HL-60 (cell line): ENCODE measurements around the gene SALL1.

ENCODE experiments used
- DNase-seq, 2 experiments: peaks; one replicate each; pipeline ENCODE4 v3.0.0-alpha.2; 2010 to 2020; ENCODE audit warnings: low read depth in 1 of 2, low spot score in 1 of 2
- H3K27ac ChIP-seq: fragments of 250-450 bp; sonication (Bioruptor Pico); replicated peaks from 2 replicates; pipeline ENCODE4 v1.5.1; 2020; ENCODE audit warnings: mild to moderate bottlenecking, moderate library complexity
- H3K27me3 ChIP-seq: fragments of 250-450 bp; sonication (Bioruptor Pico); 2 replicates; pipeline ENCODE4 v1.5.1; 2021; ENCODE audit warnings: mild to moderate bottlenecking, moderate library complexity; ENCODE audit not compliant: insufficient read depth, poor library complexity, severe bottlenecking
- H3K4me3 ChIP-seq: replicated peaks from 2 replicates; pipeline ENCODE4 v1.5.1; 2011; ENCODE audit warnings: mild to moderate bottlenecking, control low read depth, low read length; ENCODE audit not compliant: insufficient read depth
- GABPA ChIP-seq: IDR thresholded peaks from 2 replicates; pipeline ENCODE4 v1.6.1; 2012; ENCODE audit warnings: low read depth
- POLR2AphosphoS5 ChIP-seq: IDR thresholded peaks from 2 replicates; pipeline ENCODE4 v1.6.1; 2012; ENCODE audit warnings: low read depth
- REST ChIP-seq: IDR thresholded peaks from 2 replicates; pipeline ENCODE4 v1.6.1; 2012; ENCODE audit warnings: low read depth; ENCODE audit not compliant: insufficient replicate concordance
- SPI1 ChIP-seq: IDR thresholded peaks from 2 replicates; pipeline ENCODE4 v1.6.1; 2012; ENCODE audit warnings: low read depth, mild to moderate bottlenecking, borderline replicate concordance
- long read RNA-seq: library from polyadenylated mRNA; unstranded; transcript quantifications from one replicate; pipeline ENCODE4 v2.0.0, GENCODE V29; 2020
- TF ChIP-seq, protein P1 (sequence below): IDR thresholded peaks from one replicate; pipeline ENCODE4 v1.5.1; 2011; ENCODE audit warnings: low read length, control low read depth, inconsistent platforms; ENCODE audit not compliant: insufficient read depth

SALL1 gene
- long read RNA-seq = 0 reads

GRCh38 chr16:51150888-51151320 lies at the start of gene SALL1:
Gene SALL1 (minus strand): TSS chr16:51151270. CDS start chr16:51151241, 29 bp downstream.
- no peak within 1 kb of the TSS for H3K4me3 ChIP-seq
- H3K27ac ChIP-seq = no peak within 1 kb of the TSS
- H3K27me3 ChIP-seq = peaks cover 59% of the 10 kb centered on the region
- no peak for DNase-seq
- TF ChIP-seq GABPA (no peak), REST (no peak), SPI1 (no peak), POLR2AphosphoS5 (no peak)
- TF ChIP-seq, protein P1, sequence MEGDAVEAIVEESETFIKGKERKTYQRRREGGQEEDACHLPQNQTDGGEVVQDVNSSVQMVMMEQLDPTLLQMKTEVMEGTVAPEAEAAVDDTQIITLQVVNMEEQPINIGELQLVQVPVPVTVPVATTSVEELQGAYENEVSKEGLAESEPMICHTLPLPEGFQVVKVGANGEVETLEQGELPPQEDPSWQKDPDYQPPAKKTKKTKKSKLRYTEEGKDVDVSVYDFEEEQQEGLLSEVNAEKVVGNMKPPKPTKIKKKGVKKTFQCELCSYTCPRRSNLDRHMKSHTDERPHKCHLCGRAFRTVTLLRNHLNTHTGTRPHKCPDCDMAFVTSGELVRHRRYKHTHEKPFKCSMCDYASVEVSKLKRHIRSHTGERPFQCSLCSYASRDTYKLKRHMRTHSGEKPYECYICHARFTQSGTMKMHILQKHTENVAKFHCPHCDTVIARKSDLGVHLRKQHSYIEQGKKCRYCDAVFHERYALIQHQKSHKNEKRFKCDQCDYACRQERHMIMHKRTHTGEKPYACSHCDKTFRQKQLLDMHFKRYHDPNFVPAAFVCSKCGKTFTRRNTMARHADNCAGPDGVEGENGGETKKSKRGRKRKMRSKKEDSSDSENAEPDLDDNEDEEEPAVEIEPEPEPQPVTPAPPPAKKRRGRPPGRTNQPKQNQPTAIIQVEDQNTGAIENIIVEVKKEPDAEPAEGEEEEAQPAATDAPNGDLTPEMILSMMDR = no peak

GRCh38 chr16:51200793-51201192 lies 49.7 kb upstream of the SALL1 start:
- TF ChIP-seq REST (no peak), POLR2AphosphoS5 (no peak), SPI1 (no peak), GABPA (no peak)
- TF ChIP-seq, protein P1 = no peak
- Histone ChIP-seq H3K27me3 (no peaks in the 10 kb centered on the region), H3K4me3 (no peak overlapping the region), H3K27ac (no peak overlapping the region)
- no peak for DNase-seq

GRCh38 chr16:51197953-51198748 lies 47.1 kb upstream of the SALL1 start:
- TF ChIP-seq SPI1 (no peak), POLR2AphosphoS5 (no peak), REST (no peak), GABPA (no peak)
- TF ChIP-seq, protein P1 = no peak
- Histone ChIP-seq H3K27ac (no peak overlapping the region), H3K27me3 (no peaks in the 10 kb centered on the region), H3K4me3 (no peak overlapping the region)
- DNase-seq = no peak
